ENCODE results near the gene KIZ. TPM values are rescaled to one million over a fixed set of nuclear protein-coding genes. Genes with fewer than 3 reads are reported as not detected.

Gene KIZ
- total and polyA plus RNA-seq, 7 donors = 4.6 to 26.2 (median 18.6) TPM

DNA sequence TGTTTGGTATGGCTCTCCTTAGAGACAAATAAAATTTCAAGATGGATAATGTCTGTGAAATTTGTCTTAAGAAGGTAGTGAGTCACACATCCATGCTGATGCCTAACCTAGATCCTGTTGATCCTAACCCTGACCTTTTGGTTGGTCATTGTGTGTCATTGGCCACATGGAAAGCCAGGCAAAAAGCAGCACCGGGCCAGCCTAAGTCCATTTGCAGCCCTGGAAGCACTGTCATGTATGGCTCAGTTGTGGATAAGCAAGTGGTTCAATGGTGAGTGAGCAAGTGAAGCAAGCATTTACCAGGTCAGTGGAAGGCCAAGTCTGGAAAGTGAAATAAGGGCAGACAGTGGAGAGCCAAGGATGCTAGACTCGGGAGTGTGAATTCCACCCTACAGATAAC is 165.1 kb downstream of the KIZ start:
- peaks cover 0 to 18% (median 0%) of the 10 kb centered on the region in 3 donors for H3K27me3 ChIP-seq (ENCODE audit: insufficient read depth in 3 of 3, low read length in 2 of 3)
- DNase-seq (no peak), ATAC-seq (no peak)
- TF ChIP-seq CTCF (IDR thresholded peaks at IDR 0.05) = no peak
- H3K4me3 ChIP-seq = no peak overlapping the region
- H3K9me3 ChIP-seq = no peaks in the 10 kb centered on the region
- intact Hi-C loops (cut with DNase I) = no loop called here
- no peaks in the 10 kb centered on the region for H3K4me1 ChIP-seq
- WGBS, 3 donors = 76 to 90% (median 83%) methylated on average over 2 of the region's 2 CpGs
- H3K27ac ChIP-seq = no peak overlapping the region
- H3K36me3 ChIP-seq (ENCODE audit: insufficient read depth in 1 of 2, low read depth in 1 of 2) = no peaks in the 10 kb centered on the region

GRCh38 chr20:21294755-21295154 is 168.9 kb downstream of the KIZ start:
- intact Hi-C loops (cut with DNase I) = no loop called here
- no peak overlapping the region for H3K4me3 ChIP-seq
- H3K27ac ChIP-seq = no peak overlapping the region
- ATAC-seq = no peak
- 62 to 77% (median 65%) methylated on average over 5 of the region's 5 CpGs for WGBS, 3 donors
- peaks cover 0 to 4% (median 0%) of the 10 kb centered on the region in 3 donors for H3K27me3 ChIP-seq (ENCODE audit: insufficient read depth in 3 of 3, low read length in 2 of 3)
- TF ChIP-seq CTCF (IDR thresholded peaks at IDR 0.05) = no peak
- DNase-seq = no peak
- H3K36me3 ChIP-seq (ENCODE audit: insufficient read depth in 1 of 2, low read depth in 1 of 2) = no peaks in the 10 kb centered on the region
- H3K9me3 ChIP-seq = no peaks in the 10 kb centered on the region
- no peaks in the 10 kb centered on the region for H3K4me1 ChIP-seq

Other genes with a start within 250 kb of the KIZ start
- not detected for gene LINC00237, start 19.7 kb upstream of the KIZ start, total RNA-seq
- not detected for gene LINC00237, start 19.7 kb upstream of the KIZ start, polyA plus RNA-seq
- gene XRN2, start 177.2 kb downstream of the KIZ start, total RNA-seq = 10 to 100 TPM; 25.1 to 48.3 (median 39.3) TPM
- 10 to 100 TPM; 27.5 to 45.0 (median 41.0) TPM for gene XRN2, start 177.2 kb downstream of the KIZ start, polyA plus RNA-seq